Vagina (tissue), 2 donors: Measurements from ENCODE around the gene PLEKHG2. TPM values are rescaled to one million over a fixed set of nuclear protein-coding genes. Genes with fewer than 3 reads are reported as not detected.

Experiments used
- DNase-seq, 2 donors: peaks; one replicate each; pipeline ENCODE4 v3.0.0-alpha.2; 2017; ENCODE audit errors: extremely low spot score in 2 of 2
- H3K27ac ChIP-seq: fragments of 200-600 bp; sonication (generic); one replicate; pipeline ENCODE4 v1.5.1; 2019
- H3K27me3 ChIP-seq: fragments of 200-600 bp; sonication (generic); one replicate; pipeline ENCODE4 v1.5.1; 2019
- H3K36me3 ChIP-seq, 2 donors: fragments of 200-600 bp; sonication (generic); one replicate each; pipeline ENCODE4 v1.5.1; 2017 to 2019
- H3K4me1 ChIP-seq: fragments of 200-600 bp; sonication (generic); one replicate; pipeline ENCODE4 v1.5.1; 2019
- H3K4me3 ChIP-seq, 2 donors: fragments of 200-600 bp; sonication (generic); 1 replicate in 1 of 2; 2 replicates in 1 of 2; pipeline ENCODE4 v1.5.1; 2016 to 2019
- H3K9me3 ChIP-seq: fragments of 200-600 bp; sonication (generic); one replicate; pipeline ENCODE4 v1.5.1; 2019
- POLR2A ChIP-seq, 2 donors: fragments of 450-650 bp; IDR thresholded peaks; one replicate each; pipeline ENCODE4 v1.6.1; 2017; ENCODE audit warnings: antibody characterized with exemption in 2 of 2, mild to moderate bottlenecking in 2 of 2, moderate library complexity in 2 of 2
- POLR2AphosphoS5 ChIP-seq, 2 donors: sonication (generic); formaldehyde crosslinking; IDR thresholded peaks; one replicate each; pipeline ENCODE4 v1.9.0; 2017; ENCODE audit warnings: antibody characterized with exemption in 2 of 2, mild to moderate bottlenecking in 2 of 2, low read depth in 1 of 2; ENCODE audit not compliant: insufficient read depth in 1 of 2
- intact Hi-C: fragments of 100-400 bp; cut with DNase I; formaldehyde crosslinking; loops from one replicate; pipeline ENCODE4 v1.15.1; 2023
- total RNA-seq: library from RNA; depleted of rRNA; stranded (reverse); fragments of >200 nt; gene quantifications from one replicate; pipeline ENCODE4 v1.2.3, GENCODE V29; 2016
- TF ChIP-seq, protein P1 (sequence below), 3 experiments: fragments of 450-650 bp in 2 of 3; fragments of 200-600 bp in 1 of 3; sonication (generic) in 1 of 3; IDR thresholded peaks; one replicate each; pipeline ENCODE4 v1.5.1; 2017 to 2019; ENCODE audit warnings: antibody characterized with exemption in 3 of 3, mild to moderate bottlenecking in 2 of 3, moderate library complexity in 2 of 3

Gene PLEKHG2
- total RNA-seq, 1 donor from 2014 or later = 18.9 TPM

DNA sequence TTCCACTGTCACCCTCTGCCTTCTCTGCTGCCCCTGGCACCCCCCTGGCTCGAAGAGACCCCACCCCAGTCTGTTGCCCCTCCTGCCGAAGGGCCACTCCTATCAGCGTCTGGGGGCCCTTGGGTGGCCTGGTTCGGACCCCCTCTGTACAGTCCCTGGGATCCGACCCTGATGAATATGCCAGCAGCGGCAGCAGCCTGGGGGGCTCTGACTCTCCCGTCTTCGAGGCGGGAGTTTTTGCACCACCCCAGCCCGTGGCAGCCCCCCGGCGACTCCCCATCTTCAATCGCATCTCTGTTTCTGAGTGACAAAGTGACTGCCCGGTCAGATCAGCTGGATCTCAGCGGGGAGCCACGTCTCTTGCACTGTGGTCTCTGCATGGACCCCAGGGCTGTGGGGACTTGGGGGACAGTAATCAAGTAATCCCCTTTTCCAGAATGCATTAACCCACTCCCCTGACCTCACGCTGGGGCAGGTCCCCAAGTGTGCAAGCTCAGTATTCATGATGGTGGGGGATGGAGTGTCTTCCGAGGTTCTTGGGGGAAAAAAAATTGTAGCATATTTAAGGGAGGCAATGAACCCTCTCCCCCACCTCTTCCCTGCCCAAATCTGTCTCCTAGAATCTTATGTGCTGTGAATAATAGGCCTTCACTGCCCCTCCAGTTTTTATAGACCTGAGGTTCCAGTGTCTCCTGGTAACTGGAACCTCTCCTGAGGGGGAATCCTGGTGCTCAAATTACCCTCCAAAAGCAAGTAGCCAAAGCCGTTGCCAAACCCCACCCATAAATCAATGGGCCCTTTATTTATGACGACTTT, 3.9 kb upstream of the PLEKHG2 start:
- peaks cover 43% of the 10 kb centered on the region for H3K4me1 ChIP-seq
- no peaks in the 10 kb centered on the region for H3K27me3 ChIP-seq

DNA sequence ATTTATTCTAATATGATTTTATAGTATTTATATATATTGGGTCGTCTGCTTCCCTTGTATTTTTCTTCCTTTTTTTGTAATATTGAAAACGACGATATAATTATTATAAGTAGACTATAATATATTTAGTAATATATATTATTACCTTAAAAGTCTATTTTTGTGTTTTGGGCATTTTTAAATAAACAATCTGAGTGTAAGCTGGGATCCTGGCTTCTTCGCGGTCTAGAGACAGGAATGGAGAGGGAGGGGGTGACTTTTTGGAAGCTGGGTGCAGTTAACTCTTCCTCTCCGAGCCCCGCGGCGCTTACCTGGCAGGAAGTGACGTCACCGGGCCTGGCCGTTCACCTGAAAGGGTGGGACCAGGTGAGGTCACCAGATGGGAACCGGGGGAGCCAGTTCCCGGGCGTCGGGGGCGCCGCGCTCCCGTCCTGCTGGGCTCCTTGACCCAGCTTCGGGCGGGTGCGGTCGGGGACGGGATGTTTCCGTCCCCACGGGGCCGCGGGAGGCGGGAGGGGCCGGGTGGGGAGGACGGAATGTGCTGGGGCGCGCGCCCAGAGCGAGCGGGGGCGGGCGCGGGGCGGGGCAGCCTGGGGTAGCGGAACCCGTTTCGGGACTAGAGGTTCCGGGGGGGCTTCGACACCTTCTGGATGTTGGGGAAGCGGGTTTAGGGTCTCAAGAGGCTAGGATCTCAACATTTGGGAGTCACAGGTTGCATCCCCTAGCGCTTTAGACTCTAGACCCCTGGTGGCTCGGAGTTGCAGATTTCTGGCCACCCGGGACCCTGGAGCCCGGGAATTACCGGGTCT, 3.1 kb upstream of the PLEKHG2 start:
- H3K27ac ChIP-seq = peak overlapping the region; percentile 100
- H3K4me3 ChIP-seq = peak overlapping the region; percentile 97 to 98
- intact Hi-C loops = loop anchor here (5.0 kb wide), 1 partner anchor 67 kb away; the partner anchor contains the start of gene SAMD4B
- TF ChIP-seq POLR2AphosphoS5 (IDR thresholded peaks at IDR 0.05; ENCODE audit: insufficient read depth in 1 of 2, low read depth in 1 of 2) (peak; percentile 65 to 97), POLR2A (IDR thresholded peaks at IDR 0.05) (peak in 1 of 2 donors; percentile 69)
- TF ChIP-seq, protein P1, sequence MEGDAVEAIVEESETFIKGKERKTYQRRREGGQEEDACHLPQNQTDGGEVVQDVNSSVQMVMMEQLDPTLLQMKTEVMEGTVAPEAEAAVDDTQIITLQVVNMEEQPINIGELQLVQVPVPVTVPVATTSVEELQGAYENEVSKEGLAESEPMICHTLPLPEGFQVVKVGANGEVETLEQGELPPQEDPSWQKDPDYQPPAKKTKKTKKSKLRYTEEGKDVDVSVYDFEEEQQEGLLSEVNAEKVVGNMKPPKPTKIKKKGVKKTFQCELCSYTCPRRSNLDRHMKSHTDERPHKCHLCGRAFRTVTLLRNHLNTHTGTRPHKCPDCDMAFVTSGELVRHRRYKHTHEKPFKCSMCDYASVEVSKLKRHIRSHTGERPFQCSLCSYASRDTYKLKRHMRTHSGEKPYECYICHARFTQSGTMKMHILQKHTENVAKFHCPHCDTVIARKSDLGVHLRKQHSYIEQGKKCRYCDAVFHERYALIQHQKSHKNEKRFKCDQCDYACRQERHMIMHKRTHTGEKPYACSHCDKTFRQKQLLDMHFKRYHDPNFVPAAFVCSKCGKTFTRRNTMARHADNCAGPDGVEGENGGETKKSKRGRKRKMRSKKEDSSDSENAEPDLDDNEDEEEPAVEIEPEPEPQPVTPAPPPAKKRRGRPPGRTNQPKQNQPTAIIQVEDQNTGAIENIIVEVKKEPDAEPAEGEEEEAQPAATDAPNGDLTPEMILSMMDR (IDR thresholded peaks at IDR 0.05) = peak in 1 of 3 experiments; percentile 13
- H3K4me1 ChIP-seq = peaks cover 46% of the 10 kb centered on the region
- H3K9me3 ChIP-seq = no peaks in the 10 kb centered on the region
- DNase-seq = peak in 1 of 2 donors; percentile 98
- no peaks in the 10 kb centered on the region for H3K27me3 ChIP-seq
- peaks cover 6 to 23% of the 10 kb centered on the region in 2 donors for H3K36me3 ChIP-seq

More for the DNA sequence above, 3.9 kb upstream of the PLEKHG2 start:
- intact Hi-C loops = no loop called here
- Histone ChIP-seq H3K36me3 (peaks cover 6 to 23% of the 10 kb centered on the region in 2 donors), H3K9me3 (no peaks in the 10 kb centered on the region), H3K27ac (peak overlapping the region; percentile 100), H3K4me3 (peak overlapping the region; percentile 97 to 98)
- TF ChIP-seq, protein P1 (IDR thresholded peaks at IDR 0.05) = no peak
- TF ChIP-seq POLR2AphosphoS5 (IDR thresholded peaks at IDR 0.05; ENCODE audit: insufficient read depth in 1 of 2, low read depth in 1 of 2) (peak in 1 of 2 donors; percentile 88), POLR2A (IDR thresholded peaks at IDR 0.05) (peak in 1 of 2 donors; percentile 14)
- no peak for DNase-seq

DNA sequence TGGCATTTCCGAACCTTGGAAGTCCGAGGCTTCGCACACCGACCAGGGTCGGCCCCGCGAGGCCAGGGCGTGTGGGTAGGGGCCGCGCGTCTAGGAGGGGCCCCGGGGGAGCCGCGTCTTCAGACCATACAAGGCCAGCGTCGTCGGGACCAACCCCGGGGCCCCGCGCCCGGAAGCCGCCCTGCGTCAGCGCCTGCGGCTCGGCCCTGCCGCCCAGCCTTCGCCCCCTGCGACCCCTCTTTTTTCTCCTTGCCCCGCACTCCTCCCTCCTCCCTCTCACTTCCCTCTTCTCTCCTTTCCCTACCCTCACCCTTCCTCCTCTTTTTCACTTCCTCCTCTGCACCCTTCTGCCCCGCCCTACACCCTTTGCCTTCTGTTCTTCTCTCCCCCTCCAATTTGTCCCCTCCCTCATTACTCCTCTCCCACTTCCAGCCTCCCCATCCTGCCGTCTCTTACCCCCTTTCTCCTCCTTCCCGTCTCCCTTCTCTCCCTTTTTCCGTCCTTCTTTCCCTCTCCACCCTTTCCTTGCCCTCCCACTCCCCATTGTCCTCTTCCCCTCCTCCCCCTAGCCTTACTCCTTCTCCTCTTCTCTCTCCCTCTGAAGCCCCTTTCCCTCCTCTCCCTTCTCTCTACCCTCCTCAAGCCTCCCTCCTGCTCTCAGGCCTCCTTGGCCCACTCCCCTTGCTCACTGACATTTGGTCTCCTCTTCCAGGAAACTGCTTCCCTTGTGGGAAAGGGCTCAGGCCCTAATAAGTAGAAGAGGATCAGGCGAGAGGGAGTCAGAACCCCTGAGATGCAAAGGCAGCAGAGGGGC, 2.2 kb upstream of the PLEKHG2 start:
- TF ChIP-seq POLR2AphosphoS5 (IDR thresholded peaks at IDR 0.05; ENCODE audit: insufficient read depth in 1 of 2, low read depth in 1 of 2) (peak in 1 of 2 donors; percentile 31), POLR2A (IDR thresholded peaks at IDR 0.05) (peak in 1 of 2 donors; percentile 32)
- TF ChIP-seq, protein P1 (IDR thresholded peaks at IDR 0.05) = no peak
- Histone ChIP-seq H3K9me3 (no peaks in the 10 kb centered on the region), H3K36me3 (peaks cover 6 to 23% of the 10 kb centered on the region in 2 donors), H3K4me1 (peaks cover 46% of the 10 kb centered on the region), H3K4me3 (peak overlapping the region; percentile 97 to 98), H3K27me3 (no peaks in the 10 kb centered on the region), H3K27ac (peak overlapping the region; percentile 100)
- peak in 1 of 2 donors; percentile 96 for DNase-seq
- intact Hi-C loops = loop anchor here (5.0 kb wide), 1 partner anchor 68 kb away; the partner anchor contains the start of gene SAMD4B

DNA sequence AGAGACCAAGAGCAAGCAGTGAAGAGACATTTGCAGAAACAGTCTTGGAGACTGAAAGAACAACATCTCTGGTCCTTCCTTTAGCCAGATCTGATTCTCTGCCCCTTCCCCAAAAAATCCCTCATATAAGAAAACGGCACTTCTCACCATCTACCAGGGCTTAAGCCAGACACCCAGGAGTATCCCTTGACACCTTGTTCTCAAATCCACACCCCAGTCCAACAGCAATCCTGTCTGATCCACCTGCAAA, 1.7 kb upstream of the PLEKHG2 start:
- TF ChIP-seq, protein P1 (IDR thresholded peaks at IDR 0.05) = no peak
- TF ChIP-seq POLR2AphosphoS5 (IDR thresholded peaks at IDR 0.05; ENCODE audit: insufficient read depth in 1 of 2, low read depth in 1 of 2) (no peak), POLR2A (IDR thresholded peaks at IDR 0.05) (no peak)
- Histone ChIP-seq H3K27ac (peak overlapping the region; percentile 100), H3K4me1 (peaks cover 46% of the 10 kb centered on the region), H3K36me3 (peaks cover 6 to 23% of the 10 kb centered on the region in 2 donors), H3K27me3 (no peaks in the 10 kb centered on the region), H3K9me3 (no peaks in the 10 kb centered on the region), H3K4me3 (peak overlapping the region; percentile 97 to 98)
- DNase-seq = no peak
- intact Hi-C loops = loop anchor here (5.0 kb wide), 1 partner anchor 68 kb away; the partner anchor contains the start of gene SAMD4B
